ENCODE results near the gene CSNK1E.

CSNK1E gene

DNA sequence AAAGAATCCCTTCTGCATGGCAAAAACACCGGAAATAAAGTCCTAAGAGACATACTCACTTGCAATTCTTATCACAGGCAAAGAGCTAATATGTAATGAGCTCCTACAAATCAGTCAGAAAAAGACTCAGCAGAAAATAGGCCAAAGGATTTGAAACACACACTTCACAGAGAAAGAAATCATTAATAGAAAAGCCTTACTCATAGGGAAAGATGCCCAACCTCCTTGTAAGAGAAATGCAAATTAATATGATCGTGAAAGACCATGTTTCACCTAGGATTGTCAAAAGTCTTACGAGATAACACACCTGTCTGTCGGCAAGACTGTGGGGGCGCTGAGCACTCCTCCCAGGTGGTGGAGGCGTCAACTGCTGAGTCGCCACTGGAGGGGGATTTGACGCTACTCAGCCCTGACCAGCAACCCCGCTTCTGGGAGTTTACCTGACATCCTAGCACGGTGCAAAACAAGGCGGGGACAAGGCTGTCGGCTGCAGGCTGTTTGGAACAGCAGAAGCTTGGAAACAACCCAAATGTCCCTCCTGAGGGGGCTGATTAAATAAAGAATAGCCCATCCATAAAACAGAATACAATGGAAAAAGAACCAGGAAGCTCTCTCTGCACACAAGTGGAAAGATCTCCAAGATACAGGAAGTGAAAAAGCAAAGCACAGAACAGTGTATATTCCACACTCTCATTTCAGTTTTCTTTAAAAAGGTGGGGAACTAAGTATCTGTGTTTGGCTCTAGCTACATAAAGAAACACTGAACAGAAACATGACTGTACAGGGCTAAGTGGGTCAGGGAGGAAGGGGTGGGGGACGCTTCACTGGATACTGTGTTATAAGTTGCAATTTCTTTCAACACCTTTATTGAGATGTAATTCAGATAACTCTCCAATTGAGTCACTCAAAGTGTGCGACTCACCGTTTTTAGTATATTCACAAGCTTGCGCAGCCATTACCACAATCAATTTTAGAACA, 11.5 kb downstream of the CSNK1E start:
- DNase-seq (ENCODE audit: low read depth in 2 of 2): peak in 1 of 2 donors; percentile 26

DNA sequence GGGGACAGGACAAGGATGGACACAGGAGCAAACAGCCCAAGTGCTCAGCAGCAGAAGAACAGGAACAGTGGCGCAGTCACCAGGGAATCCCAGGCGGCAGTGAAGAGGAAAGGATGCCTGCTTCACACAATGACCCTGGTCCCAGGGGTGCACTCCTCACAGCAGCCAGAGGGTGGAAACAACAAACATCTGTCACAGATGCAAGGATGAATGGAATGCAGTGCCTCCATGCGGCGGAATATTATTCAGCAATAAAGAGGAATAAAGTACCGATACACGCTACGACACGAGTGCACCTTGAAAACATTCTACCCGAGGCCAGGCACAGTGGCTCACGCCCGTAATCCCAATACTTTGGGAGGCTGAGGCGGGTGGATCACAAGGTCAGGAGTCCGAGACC, 12.7 kb downstream of the CSNK1E start:
- DNase-seq (ENCODE audit: low read depth in 2 of 2): no peak

DNA sequence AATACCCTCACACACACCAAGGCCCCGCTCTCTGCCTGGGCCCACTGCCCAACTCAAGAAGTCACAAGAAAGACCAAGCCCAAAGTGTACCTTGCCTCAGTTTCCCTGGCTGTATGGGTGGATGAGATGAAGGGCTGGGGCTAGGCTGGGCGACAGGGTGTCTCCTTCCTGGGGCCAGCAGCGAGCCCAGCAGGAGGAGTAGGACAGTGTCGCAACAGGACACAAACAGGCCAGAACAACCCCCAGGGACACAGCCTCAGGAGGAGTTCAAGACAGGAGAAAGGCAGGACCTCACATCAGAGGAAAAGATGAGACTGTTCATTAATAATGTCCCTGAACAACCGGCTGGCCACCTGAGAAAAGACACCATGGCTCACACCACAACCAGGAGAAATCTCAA, 13.3 kb downstream of the CSNK1E start:
- DNase-seq (ENCODE audit: low read depth in 2 of 2): no peak

DNA sequence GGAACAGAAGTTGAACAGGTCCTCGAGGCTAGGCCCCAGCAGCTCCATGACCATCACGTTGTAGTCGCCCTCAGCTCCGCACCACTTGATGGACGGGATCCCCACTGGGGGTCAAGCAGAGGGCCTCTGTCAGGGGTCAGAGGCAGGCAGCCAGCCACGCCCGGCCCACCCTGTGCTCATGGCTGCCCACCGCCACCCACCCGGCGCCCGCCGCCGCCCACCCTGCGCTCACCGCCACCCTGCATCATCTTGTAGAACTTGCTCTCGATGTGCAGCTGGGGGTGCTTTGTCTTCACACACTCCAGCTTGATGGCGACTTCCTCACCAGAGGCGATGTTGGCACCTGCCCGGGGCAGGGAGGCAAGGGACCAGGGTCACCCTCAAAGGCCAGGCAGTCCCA, 14.3 kb downstream of the CSNK1E start:
- DNase-seq (ENCODE audit: low read depth in 2 of 2): no peak

DNA sequence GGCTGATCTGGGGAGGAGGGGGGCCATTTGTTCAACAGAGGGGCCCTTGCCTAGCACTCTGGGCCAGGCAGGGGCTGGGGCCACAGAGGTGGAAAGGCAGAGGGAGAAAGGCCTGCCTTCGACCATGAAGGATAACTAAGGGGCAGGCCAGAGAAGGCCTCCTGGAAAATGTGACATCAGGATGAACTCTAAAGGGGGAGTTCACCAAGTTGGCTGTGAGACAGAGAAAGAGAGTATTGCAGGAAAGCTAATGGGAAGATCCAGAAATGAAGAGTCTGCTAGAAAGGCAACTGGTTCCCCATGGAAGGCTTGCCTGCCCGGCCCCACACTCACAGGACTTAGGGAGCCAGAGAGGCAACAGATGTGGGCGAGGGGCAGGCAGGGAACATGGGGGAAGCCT, 16.3 kb downstream of the CSNK1E start:
- no peak for DNase-seq (ENCODE audit: low read depth in 2 of 2)

DNA sequence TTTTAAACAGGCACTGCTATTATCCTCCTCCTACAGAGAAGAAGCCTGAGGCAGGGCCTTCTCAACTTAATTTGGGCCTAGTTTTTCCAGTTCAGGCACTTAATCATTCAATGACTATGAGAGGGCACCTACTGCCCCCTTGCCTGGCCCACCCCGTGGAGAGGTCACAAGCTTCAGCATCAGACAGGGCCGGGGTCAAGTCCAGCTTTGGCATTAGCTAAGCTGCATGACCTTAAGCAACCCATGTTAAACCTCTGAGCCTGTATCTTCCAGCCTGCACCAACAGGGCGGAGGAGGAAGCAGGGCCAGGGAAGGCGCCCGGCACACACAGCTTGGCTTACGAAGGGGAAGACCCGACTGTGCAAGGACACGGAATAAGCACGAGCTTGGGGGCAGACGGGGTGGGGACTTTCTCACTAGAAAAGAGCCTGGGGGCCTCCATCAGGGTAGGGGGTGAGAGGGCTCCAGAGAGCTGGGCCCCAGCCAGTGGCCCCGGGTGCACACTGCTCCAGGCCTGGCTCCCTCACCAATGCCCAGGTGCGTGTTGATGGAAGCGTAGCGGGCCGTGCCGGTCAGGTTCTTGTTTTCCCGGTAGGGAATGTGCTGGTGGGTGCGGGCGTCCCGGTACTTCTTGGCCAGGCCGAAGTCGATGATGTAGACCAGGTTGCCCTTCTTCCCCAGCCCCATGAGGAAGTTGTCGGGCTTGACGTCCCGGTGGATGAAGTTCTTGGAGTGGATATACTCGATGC, 16.9 kb downstream of the CSNK1E start:
- DNase-seq (ENCODE audit: low read depth in 2 of 2): no peak

DNA sequence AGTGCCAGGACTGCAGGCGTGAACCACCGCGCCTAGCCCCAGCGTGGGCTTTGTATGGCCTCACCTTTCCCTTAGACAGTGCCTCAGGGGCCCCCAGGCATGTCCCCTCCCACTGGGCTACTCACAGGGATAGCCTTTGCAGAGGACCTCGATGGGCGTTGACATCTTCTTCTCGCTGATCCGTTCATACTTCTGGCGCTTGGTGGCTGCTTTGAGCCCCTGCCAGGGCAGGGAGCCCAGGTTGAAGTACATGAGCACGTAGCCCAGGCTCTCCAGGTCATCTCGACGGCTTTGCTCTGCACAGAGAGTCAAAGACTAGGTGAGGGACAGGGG, 17.5 kb downstream of the CSNK1E start:
- DNase-seq (ENCODE audit: low read depth in 2 of 2): no peak

DNA sequence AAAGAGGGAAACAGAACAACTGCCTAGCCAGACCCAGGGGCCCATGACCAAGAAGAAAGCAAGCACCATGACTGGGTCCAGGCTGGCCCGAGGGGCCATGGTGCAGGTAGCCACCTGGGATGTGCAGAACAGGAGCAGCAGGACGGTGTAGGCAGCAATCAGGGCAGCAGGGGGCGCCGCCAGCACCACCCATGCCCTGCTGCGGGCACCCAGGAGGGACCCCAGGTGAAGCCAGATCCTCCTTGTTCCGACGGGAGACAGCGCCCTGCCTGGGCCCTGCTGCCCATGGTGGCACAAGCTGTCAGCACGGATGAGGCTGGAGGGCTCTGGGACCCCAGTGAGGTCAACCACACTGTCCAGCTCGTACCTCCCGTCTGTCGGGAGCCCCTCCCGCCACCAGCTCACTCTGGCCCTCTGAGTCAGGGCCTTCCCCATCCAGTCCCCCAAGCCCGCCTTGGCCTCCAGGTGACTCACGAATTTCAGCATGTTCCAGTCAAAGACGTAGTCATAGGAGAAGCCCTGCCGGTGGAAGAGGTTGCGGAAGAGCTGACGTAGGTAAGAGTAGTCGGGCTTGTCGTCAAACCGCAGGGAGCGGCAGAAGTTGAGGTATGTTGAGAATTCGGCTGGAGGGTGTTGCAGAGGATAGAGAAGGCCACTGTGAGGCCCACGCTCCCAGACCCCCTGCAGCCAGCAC, 18.8 kb downstream of the CSNK1E start:
- peak in 1 of 2 donors; percentile 29 for DNase-seq (ENCODE audit: low read depth in 2 of 2)

DNA sequence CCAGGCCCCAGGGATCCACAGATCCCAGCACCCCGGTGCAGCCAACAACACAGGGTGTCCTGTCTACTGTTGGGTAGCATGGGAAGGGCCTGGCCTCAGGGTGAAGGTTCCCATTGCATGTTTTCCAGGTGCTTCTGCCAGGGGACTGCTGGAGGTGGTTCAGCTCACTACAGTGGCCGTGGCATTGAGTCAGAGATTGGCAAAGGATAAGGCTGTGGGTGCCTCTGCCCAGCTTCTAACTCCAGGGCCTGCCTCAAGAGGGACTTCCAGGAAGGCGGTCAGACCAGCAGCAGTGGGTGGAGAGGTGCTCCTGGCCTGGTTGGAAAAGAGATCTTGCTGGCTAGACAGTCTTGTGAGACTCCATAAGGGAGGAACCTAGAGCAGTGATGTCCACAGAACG, 20.9 kb downstream of the CSNK1E start:
- DNase-seq (ENCODE audit: low read depth in 2 of 2): no peak

DNA sequence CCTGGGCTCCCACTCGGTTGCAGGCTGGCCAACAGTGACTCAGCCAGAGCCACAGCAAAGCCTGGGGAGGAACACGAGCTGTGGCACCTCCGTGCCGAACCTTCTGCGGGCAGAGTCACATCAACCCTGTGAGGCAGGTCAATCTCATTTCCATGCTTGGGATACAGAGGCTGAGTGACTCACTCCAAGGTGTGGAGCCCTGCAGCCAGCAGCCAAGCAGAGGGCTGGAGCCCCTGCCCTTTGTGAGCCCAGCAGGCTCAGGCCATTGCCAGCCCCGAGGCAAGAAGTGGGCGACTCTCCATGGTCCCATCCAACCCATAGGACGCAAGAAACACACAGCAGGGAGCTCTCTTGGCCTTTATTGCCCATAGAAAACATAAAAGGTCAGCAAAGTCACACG, 21.4 kb downstream of the CSNK1E start:
- no peak for DNase-seq (ENCODE audit: low read depth in 2 of 2)

DNA sequence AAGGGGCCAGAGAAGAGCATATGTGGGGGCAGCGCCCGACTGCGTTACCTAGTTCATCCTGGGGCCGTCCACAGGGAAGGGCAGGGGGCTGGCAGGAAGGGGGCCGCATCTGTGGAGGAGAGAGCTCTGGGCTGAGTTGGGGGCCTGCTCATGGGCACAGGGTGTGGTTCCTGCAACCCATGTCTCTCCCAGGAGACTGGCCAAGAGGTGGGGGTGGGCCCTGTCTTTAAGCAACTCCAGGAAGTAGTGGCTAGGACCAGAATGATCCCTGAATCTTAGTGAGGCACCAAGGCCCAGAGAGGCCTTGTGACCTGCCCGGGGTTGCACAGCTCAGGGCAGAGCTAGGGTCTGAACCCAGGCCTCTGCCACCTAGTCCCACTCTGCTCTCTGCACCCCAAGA, 21.9 kb downstream of the CSNK1E start:
- DNase-seq (ENCODE audit: low read depth in 2 of 2): no peak

DNA sequence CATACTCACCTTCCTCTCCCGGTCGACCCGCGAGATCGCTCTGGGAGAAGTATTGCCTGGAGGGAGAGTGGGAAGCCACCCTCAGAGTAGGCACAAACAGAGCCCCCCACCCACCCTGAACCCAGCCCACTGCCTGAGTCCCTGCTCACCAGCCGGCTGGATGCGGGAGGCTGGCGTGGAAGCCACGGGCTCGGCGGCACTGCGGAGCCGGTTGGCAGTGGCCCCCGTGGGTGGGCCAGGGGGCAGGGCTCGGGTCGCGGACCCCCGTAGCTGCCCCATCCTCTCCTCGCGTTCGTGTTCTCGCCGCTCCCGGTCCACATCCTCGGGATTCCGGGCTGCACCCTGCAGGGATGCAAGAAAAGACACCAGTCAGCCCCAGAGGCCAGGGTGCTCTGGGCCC, 23.0 kb downstream of the CSNK1E start:
- no peak for DNase-seq (ENCODE audit: low read depth in 2 of 2)

DNA sequence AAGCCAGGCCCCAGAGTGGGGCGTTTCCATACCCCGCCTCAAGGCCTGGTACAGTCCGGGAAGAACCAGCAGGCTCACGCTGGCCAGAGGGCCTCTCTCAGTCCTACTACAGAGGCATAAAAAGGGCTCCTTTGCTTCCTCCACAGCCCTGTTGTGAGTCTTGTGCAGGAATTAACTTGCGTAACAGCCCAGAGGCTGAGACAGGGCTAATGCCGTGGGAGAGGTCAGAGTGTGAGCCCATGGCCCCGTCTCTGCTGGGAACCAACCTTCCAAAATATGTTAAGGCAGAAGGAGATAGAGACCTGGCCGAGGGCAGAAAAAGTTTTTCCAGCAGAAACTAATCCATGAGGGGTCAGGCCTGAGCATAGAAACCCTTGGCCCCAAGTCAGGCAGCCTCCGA, 24.5 kb downstream of the CSNK1E start:
- no peak for DNase-seq (ENCODE audit: low read depth in 2 of 2)

DNA sequence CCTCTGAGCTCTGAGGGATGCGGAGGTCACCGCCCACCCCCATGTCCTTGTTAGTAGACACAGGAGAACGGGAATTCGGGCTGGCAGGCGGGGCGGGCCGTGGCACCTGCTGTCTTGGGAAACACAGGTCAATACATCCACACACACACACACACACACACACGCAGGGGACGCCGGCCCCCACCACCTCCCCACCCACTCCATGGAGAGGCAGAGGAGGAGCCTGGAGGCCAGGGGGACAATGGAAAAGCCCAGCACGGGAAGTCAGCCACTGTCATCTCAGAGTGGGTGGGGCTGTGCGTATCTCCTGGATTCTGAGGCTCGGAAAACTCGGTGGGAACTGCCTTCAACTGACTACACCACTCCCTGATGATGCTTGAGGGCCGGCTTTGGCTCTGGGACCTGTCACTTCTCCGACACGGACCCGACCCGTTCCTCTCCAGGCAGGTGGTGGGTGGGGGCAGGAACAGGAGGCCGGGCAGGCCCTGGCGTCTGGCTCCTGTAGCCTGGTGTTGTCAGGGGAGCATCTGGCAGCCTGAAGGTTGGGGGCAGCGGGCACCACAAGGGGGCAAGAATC, 25.9 kb downstream of the CSNK1E start:
- DNase-seq (ENCODE audit: low read depth in 2 of 2): no peak

DNA sequence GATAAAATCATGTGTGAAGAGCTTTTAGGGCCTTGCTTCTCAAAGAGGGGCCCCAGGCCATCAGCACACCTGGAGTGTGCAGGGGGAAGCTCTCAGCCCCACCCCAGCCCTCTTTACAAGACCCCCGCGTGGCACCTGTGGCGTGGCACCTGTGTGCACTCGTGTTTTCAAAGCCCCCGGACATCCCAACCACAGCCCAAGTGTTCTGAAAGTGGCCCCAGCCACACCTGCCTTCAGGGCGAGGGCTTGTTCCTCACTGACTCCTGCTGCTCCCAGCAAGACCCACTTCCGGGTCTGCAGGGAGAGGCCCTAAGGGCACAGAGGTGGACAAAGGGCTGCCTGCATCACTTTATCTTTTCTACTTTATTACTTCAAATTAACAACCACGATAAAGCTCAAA, 26.9 kb downstream of the CSNK1E start:
- DNase-seq (ENCODE audit: low read depth in 2 of 2): no peak

DNA sequence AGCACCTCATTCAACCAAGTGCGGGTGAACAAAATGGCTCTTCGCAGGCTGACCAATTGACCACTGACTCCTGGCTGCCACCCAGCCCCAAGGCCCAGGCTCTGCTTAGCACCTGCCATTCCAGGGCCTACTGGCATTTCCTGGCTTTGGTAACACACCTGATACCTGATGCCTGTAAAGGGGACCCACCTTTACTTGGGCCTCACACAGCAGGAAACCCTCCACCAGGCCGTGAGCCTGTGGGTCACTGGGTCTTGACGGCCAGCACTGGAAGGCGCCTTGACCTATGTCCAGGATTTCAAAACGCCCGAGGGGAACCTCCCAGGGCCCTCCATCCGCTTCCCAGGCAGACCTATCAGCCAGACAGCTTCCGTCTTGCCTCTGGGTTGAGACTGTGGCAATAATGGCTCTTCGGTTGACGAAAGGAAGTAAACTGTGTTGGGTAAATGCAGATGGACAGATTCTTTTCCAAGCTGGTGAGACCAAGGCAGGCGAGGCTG, 27.6 kb downstream of the CSNK1E start:
- no peak for DNase-seq (ENCODE audit: low read depth in 2 of 2)

DNA sequence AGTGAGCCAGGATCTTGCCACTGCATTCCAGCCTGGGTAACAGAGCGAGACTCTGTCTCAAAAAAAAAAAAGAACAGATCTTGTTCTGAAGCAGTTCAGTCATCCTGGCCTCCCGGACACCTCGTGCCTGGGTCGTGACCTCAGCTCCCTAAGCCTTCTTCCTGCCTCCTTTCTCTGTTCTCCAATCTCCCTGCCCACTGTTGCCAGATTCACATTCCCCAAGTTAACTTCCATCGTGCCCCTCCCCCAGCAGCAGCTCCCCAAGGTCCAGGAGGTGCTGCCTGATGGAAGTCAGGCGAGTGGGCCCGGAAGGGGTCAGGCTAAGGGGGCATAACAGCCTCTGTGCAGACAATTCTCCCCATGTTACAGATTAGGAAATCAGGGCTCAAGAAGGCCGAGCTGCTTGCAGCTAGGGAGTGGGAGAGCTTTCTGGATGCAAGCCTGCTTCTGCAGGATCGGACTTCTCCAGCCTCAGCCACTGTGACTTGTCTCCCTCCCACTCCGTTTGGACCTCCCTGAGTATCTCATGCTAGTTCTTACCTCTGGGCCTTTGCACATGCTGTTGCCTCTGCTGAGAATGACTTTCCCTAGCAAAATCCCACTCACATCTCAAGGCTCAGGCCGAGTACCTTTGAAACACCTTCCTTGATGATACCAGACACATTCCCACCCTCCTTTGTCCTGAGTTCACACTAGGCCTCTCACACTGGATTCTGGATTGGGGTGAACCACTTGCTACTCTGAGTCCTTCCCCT, 30.1 kb downstream of the CSNK1E start:
- no peak for DNase-seq (ENCODE audit: low read depth in 2 of 2)

DNA sequence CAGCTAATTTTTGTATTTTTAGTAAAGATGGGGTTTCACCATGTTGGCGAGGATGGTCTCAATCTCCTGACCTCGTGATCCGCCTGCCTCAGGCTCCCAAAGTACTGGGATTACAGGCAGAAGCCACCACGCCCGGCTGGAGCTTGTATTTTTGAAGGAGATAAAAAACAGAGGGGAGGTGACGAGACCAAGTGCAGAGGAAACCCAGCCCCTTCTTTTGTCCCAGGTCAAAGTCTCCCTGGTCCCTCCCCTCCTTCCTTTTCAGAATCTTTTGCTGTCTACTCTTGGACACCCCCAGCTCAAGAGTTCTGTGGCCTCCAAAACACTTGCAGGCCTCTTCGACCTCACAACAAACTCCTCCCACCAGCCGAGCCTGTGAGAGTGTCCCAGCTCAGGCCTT, 32.2 kb downstream of the CSNK1E start:
- no peak for DNase-seq (ENCODE audit: low read depth in 2 of 2)

DNA sequence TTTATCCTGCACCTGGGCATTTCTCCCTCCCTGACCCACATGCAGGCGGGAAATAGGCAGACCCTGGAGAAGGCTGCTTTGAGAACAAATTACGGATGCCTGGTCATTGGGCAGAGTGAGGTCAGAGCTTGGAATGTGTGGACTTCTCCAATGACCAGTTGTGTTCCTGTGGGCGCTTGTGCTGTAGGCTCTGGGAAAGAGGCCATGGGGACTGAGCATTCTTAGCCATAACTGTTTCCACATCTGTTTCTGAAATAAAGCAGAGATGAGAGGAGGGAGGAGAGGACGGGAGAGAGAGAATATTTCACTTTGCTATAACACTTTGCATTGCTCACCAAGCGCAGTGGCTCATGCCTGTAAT, 33.2 kb downstream of the CSNK1E start:
- no peak for DNase-seq (ENCODE audit: low read depth in 2 of 2)

DNA sequence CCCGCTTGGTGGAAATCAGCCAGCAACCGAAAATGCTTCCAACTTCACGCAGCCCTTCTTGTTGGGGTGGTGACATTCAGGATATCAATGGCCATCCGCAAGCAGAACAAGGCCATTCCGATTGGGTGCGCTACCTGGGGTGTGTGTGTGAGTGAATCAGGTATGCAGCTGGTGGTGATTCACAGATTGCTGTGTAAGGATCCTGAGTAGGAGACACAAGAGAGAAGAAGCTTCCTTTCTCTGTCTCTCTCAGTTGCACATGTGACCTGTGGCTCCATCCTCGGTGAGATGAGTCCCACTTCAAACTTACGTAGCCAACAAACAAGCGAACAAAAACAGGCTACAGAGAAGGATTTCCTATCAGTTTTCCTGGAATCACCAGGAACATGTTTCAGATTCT, 34.8 kb downstream of the CSNK1E start:
- no peak for DNase-seq (ENCODE audit: low read depth in 2 of 2)

DNA sequence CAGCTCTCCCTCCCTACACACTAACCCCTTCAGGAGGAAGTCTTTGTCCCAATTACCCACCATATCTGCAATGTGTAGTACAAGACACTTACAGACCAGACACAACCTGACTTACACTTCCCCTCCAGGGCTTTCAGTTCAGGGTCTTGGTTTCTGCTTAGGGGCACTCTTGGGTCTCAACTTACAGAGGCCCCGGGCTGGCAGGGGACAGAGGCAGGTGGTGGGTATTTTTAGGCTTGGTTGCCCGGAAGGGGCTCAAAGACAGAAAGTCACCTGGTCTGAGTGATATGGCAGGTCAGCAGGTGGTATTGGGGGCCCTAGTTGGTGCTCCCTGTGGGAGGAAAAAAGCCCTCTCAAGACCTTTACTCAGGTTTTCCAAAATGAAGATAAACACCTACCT, 41.1 kb downstream of the CSNK1E start:
- DNase-seq (ENCODE audit: low read depth in 2 of 2): no peak
